ENCODE results near the gene ARMC2.
"Not testable (repeated sequence)": the region's sequence is repeated elsewhere in the genome, so short reads cannot be mapped to it uniquely, and the experiment has no call there.

The ARMC2 gene

DNA sequence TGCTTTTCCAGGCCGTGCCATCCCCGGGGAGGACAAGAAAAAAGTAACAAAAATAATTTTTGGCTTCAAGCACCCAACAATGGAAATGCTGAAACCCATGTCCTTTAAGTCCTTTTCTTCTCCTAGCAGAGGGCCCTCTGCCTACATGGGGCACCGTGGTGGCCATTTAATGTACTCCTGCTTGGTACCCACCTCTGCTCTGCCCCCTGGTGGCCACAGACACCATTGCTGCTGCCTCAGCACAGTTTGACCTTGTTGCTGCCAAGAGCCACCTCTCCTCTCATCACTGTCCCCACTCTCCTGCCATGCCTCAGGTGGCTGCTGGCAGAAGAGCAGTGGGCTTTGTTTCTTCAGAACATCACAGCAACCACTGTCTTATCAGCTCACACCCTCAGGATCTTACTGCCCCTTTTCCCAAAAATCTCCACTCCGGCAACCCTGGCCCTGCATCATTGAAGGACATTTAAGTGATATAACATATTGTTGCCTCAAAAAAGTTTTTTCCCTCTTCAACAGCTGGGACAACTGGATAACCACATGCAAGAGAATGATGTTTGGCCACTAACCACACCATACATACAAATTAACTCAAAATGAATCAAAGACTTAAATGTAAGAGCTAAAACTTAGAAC lies 12.9 kb upstream of the ARMC2 start:
- DNase-seq (ENCODE audit: low read depth in 2 of 2): peak; percentile 69 to 74

DNA sequence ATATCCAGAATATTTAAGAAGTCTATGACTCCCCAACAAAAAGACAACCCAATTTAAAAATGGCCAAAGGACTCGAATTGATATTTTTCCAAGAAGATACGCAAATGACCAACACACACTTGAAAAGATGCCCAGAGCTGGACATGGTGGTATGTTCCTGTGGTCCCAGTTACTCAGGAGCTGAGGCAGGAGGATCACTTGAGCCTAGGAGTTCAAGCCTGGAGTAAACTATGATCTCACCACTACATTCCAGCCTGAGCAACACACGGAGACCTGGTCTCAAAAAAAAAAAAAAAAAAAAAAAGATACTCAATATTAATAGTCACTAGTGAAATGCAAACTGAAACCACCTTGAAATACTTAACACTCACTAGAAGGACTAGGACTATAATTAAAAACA lies 12.2 kb upstream of the ARMC2 start:
- no peak for DNase-seq (ENCODE audit: low read depth in 2 of 2)

- DNase-seq (ENCODE audit: low read depth in 2 of 2): no peak
Measured at GRCh38 chr6:108837236-108837971, 10.8 kb upstream of the ARMC2 start.

DNA sequence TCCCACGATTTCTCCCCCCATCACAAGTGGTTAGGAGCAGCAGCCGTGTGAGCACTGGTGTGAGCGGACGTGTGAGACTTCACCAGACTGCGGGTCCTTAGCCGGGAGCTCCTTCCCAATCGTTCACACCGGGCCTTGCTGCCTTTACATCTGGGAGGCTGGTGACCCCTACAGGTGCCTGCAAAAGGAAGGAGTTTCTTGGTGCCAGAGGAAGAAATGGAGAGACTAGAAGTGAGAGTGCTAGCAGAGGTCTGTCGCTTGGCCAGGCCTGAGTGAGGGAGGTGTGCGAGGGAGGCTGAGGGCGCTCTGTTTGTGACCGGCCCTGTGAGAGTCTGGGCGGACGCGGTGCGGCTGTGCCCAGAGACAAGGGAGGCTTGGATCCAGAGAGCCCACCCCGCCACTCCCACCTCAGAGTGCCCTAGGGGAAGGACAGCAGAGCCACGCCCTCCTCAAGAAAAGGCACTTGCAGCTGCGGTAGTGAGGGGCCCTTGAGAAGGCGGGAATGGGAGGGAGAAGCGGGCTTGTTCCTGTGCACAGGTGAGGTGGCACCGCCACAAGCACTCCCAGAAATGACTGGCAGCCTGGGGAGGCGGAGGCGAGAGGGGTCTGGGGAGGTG lies 10.0 kb upstream of the ARMC2 start:
- no peak for DNase-seq (ENCODE audit: low read depth in 2 of 2)

DNA sequence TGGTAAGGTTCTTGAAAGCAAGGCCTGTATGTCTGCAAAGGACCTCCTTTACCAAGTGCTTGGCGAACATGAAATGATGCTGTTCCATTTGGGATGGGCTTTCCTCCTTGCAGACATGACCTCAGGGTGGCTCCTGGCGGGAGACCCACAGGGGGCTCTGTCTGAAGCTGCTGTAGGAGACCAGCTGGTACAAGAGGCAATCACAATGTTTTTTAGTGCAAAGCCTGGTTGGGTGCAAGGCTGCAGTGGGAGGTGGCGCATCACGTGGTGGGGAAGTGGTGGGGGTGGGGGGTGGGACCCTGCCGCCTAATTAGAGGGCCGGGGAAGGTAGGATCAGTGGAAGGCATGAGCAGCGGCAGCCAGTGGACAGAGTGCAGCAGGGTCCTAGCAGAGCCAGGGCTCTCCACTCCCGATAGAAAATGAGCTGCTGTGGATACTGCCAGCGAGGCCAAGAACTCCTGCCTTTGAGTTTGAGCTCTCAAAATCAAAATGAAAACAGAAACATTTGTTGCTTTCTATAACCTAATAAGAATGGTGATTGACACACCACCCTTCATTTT lies 9.1 kb upstream of the ARMC2 start:
- no peak for DNase-seq (ENCODE audit: low read depth in 2 of 2)

- DNase-seq (ENCODE audit: low read depth in 2 of 2): no peak
Measured at GRCh38 chr6:108840919-108841318, 7.3 kb upstream of the ARMC2 start.

- DNase-seq (ENCODE audit: low read depth in 2 of 2): no peak
Measured at GRCh38 chr6:108841377-108841855, 6.8 kb upstream of the ARMC2 start.

- no peak for DNase-seq (ENCODE audit: low read depth in 2 of 2)
Measured at GRCh38 chr6:108844135-108844534, 4.1 kb upstream of the ARMC2 start.

GRCh38 chr6:108845145-108845544 lies 3.1 kb upstream of the ARMC2 start:
- no peak for DNase-seq (ENCODE audit: low read depth in 2 of 2)

DNA sequence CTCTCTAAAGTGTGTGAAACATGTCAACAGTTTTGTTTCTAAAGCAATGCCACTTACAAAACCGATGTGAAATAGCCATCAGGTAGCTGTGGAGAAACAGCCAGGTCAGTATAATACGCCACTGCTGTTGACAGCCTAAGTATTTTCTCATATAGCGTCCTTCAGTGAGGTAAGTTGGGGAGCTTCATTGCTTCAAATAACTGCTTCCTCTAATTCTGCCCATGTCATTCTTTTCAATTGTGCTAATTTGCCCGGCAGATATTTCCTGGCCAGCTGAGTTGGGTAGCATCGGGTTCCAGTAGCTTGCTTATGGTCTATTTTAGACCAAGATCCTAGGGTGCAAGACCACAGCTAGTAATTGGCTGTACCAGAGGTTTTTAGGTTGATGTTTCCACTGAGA lies 2.1 kb upstream of the ARMC2 start:
- DNase-seq (ENCODE audit: low read depth in 2 of 2): no peak

- DNase-seq (ENCODE audit: low read depth in 2 of 2): no peak
Measured at GRCh38 chr6:108846628-108847027, 1.6 kb upstream of the ARMC2 start.

- DNase-seq (ENCODE audit: low read depth in 2 of 2): no peak
Measured at GRCh38 chr6:108847738-108848115, 495 bp upstream of the ARMC2 start.

DNA sequence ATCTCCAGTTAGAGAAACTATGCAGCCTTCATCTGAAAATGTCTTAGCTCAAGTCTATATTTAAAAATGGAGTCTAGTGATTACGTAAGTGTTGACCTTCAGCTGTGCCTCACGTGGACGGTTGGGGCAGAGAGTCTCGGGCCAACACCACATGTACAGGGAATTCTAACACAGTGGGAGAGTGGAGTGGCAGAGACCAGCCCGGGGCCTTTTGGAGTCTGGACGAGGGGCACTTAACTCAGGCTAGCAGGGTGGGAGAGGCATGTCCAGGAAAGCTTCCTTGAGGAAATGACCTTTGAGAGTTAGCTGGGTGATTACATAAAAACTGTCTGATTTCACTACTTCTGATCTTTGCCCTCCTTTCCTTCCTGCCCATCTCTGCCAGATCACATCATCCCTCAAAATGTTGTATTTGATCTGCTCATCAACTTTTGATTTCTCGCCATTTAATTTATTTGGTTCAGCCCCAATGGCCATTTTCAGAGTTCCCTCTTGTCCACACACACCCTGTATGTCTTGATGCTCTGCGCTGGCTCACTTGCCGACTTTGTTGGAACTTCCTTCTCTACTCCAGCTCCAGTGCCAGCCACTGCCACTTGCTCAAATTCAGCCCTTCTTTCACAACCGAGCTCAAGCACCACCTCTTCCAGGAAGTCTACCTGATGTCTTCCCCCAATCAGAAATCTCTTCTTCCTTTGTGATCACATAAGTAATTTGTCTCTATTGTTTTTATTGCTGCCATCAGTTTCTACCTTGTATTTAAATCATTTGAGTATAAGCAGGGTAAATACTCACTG lies 2.6 kb downstream of the ARMC2 start:
- DNase-seq (ENCODE audit: low read depth in 2 of 2): no peak

GRCh38 chr6:108851756-108852155 lies 3.5 kb downstream of the ARMC2 start:
- no peak for DNase-seq (ENCODE audit: low read depth in 2 of 2)

GRCh38 chr6:108853077-108853476 lies 4.9 kb downstream of the ARMC2 start:
- no peak for DNase-seq (ENCODE audit: low read depth in 2 of 2)

GRCh38 chr6:108862479-108863191 lies 14.4 kb downstream of the ARMC2 start:
- no peak for DNase-seq (ENCODE audit: low read depth in 2 of 2)

DNA sequence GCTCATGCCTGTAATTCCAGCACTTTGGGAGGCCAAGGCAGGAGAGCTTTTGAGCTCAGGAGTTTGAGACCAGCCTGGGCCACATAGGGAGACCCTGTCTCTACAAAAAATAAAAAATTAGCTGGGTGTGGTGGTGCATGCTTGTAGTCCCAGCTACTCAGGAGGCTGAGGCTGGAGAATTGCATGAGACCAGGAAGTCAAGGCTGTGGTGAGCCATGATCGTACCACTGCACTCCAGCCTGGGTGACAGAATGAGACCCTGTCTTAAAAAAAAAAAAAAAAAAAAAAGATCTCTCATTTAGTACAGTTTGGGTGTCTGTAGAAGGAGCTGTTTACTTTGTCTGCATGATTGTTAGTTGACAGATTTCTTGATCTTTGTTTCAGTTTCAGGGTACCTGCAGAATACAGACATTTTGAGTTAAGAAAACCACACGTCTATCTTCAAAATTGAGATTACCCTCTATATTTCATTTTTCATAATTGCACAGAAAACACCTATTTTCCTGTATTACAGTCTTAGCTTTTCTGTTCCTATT lies 17.6 kb downstream of the ARMC2 start:
- not testable (repeated sequence) for DNase-seq (ENCODE audit: low read depth in 2 of 2)

- DNase-seq (ENCODE audit: low read depth in 2 of 2): no peak
Measured at GRCh38 chr6:108866798-108867197, 18.6 kb downstream of the ARMC2 start.

DNA sequence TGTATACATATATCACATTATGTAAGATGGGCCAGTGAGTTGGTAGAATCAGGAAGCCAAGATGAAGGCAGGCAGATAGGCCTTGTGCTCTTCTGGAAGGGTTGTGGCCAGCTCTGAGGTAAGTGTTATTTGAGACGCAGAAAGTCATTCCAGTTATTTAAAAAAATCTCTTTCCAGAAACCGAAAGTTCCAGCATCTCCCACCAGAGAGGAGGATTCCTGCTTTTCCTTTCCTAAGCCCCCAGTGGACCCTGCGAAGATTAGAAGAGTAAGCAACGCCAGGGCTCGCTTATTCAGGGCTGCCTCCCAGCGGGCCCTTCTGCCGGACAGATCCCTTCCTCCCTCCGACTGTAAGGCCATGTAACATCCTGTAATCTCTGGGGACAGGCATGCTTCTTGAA lies 20.4 kb downstream of the ARMC2 start:
- DNase-seq (ENCODE audit: low read depth in 2 of 2): no peak

GRCh38 chr6:108869876-108870275 lies 21.7 kb downstream of the ARMC2 start:
- no peak for DNase-seq (ENCODE audit: low read depth in 2 of 2)

DNA sequence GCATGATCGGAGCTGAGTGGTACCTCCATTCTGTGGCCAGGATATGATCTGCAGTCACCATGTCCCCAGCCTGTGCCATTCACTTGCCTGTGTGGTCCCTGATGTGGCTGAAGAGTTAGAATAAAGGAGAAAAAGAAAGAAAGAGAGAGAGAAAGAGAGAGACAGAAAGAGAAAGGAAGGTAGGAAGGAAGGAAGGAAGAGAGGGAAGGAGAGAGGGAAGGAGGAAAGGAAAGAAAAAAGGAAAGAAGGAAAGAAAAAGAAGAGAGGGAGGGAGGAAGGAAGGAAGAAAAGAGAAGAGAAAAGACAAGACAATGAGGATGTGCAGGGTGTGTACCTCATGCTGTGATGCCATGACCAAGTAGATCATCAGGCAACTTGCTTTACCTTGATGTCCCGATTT lies 22.1 kb downstream of the ARMC2 start:
- no peak for DNase-seq (ENCODE audit: low read depth in 2 of 2)
